Measurements from ENCODE around the gene SLC7A5.
"Not testable (repeated sequence)": the region's sequence is repeated elsewhere in the genome, so short reads cannot be mapped to it uniquely, and the experiment has no call there.

The SLC7A5 gene

DNA sequence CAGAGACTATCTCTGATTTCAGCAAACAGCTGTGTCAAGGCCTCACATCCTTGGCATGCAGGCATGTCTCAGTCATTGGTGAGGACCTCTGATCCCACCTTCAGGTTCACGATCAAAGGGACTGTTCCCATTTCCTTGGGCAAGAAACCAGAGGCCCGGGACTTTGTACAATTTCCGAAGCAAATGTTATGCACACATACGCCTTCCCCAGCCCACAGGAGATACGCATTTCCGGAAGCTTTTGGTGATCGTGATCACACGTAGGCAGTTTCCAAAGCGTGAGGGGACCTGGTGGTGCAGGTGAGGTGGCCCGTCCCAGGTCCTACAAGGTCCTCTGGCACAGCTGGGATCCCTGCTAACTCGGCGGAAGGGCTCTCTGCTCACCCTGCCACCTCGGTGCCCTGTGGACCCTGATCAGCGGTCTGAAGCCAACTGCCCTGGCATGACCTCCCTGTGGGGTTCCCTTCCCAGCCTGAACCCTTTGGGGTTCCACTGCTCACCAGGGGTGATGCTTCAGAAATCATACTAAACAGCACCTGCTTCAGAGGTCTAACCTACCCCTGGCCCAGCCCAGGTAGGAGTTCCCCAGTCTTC is 74.7 kb downstream of the SLC7A5 start:
- no peak for DNase-seq (ENCODE audit: low read depth)

DNA sequence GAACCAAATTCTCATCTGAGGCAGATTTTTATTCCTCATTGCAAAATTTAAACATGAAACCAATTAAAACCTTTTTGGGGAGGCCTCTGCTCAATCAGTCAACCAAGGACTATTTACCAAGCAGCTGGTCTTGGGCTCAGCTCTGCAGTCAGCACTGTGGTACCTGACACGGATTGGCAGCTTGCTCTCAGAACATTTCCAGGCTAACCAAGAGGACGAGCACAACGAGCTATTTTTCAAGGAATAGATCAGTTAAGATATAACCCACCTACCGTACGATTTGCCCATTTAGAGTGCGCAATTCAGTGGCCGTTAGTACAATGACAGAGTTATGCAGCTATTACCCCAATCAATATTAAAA is 77.1 kb downstream of the SLC7A5 start:
- DNase-seq (ENCODE audit: low read depth), result no peak

DNA sequence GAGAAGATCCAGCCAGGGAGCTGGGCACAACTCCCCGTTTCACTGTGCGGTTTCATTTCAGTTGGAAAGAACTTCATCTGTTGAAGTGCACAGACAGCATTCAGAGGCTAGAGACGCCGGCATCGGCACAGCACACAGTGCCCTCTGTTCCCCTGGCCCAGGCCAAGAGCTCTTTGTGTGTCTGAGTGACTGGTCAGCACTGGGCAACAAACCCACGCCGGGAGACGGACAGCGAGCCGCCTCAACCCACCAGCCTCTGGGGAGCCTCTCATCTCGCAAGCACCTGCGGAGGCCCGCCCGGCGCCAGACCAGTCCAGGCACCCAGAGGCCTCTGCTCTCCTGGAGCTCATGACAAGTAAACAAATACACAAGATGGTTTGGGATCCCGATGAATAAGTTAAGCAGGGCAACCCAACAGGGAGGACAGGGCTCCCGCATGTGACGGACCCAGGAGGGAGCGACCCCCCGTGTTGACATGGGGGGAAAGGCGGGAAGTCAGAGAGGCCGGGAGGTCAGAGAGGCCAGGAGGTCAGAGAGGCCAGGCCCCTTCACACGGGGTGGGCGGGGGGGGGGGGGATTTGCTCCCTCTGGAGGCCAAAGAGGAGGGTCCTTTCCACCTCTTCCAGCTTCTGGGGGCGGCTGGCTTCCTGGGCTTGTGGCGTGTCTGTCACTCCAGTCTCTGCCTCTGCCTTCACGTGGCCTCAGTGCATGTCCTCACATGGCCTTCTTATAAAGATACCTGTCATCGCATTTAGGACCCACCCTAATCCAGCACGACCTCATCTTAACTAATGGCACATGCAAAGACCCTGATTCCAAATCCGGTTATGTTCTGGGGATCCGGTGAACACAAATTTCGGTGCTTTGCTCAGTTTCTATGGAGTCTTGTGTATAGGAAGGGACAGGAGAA is 77.8 kb downstream of the SLC7A5 start:
- no peak for DNase-seq (ENCODE audit: low read depth)

DNA sequence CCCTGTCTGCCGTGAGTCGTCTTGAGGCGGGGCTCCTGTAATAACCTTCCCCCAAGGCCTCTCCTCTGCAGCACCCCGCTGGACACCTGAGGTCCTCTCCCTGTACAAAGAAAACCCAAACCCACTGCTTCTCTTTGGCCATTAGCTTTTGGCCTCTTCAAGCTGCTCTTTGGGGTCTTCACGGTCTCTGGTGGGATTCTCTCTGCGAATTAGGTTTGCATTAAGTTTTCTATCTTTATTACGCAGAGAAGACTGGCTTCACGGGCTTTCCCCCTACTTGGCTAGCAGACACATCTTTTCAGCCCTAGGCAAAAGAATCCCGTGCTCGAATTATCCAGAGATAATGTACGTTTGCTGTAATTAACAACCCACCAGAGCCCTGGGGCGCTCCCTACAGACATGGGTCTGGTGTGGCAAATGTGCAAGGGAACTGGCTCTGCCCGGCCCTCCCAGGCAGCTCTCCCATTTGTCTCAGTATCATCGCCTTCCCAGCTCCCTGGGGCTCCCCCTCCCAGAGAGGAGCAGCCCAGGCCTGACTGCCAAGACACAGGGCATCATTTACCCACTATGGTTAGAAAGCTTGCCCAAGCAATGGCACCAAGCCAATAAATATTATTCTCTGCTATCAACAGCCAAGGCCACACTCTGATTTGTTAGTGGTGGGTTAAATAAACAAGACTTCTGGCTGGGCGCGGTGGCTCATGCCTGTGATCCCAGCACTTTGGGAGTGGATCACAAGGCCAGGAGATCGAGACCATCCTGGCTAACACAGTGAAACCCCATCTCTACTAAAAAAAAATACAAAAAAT is 78.8 kb downstream of the SLC7A5 start:
- no peak for DNase-seq (ENCODE audit: low read depth)

- DNase-seq (ENCODE audit: low read depth), result no peak
Observed at GRCh38 chr16:87789437-87790291, 79.6 kb downstream of the SLC7A5 start.

DNA sequence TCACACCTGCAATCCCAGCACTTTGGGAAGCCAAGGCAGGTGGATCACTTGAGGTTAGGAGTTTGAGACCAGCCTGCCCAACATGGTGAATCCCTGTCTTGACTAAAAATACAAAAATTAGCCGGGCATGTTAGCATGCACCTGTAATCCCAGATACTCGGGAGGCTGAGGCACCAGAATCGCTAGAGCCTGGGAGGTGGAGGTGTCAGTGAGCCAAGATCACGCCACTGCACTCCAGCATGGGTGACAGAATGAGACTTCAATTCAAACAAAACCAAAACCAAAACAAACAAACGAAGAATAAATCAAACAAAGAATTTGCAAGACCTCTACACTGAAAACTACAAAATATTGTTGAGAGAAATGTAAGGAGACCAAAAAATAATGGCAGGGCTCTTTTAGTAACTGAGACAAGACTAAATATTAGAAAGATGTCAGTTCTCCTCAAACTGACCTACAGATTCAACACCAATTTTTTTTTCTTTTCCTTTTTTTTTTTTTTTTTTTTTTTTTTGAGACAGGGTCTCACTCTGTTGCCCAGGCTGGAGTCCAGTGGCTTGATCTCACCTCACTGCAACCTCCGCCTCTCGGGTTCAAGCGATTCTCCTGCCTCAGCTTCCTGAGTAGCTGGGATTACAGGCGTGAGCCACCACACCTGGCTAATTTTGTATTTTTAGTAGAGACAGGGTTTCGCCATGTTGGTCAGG is 80.4 kb downstream of the SLC7A5 start:
- not testable (repeated sequence) for DNase-seq (ENCODE audit: low read depth)

- not testable (repeated sequence) for DNase-seq (ENCODE audit: low read depth)
Observed at GRCh38 chr16:87787451-87788091, 81.7 kb downstream of the SLC7A5 start.

DNA sequence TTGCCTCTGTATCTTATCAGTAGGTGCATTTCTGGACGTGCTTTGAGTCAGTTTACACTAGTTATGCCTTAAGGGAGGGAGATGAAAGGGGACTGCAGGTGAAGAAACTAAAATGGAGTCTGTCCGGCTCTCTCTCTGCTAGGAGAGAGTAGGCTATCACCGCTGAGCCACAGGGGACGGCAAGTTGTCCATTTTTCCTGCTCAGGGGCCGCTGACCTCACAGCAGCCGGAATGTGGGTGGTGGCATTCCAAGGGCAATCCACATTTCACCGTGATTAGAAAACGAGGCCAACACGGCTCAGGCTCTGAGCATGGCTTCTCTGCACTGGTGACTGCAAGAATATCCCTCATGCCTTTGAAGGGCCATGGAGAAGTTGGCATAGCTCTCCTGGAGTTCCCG is 84.5 kb downstream of the SLC7A5 start:
- DNase-seq (ENCODE audit: low read depth), result no peak

- no peak for DNase-seq (ENCODE audit: low read depth)
Observed at GRCh38 chr16:87782033-87782432, 87.3 kb downstream of the SLC7A5 start.

- DNase-seq (ENCODE audit: low read depth), result peak; percentile 97
Observed at GRCh38 chr16:87780385-87780989, 88.8 kb downstream of the SLC7A5 start.

Measured in CMK (cell line).